ENCODE data around the gene CUL3.

CUL3 gene

DNA sequence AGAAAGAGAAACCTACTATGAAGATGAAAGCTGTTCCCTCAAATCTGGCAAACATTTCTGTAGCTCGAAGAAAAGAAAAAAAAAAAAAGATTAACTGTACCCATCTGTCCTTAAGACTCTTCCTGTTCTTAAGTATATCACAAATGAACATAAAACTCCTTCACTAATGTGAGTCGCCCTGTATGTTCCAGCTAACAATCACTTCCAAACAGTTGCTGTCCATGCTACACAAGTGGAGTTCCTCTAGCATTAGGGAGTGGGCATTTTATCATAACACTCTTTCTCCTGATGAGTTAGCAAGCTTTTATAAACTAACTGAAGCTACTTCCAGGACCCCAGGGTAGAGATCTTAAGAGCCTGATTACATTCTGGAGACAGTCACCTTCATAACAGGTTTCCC, 5.8 kb downstream of the CUL3 start:
- DNase-seq: no peak

DNA sequence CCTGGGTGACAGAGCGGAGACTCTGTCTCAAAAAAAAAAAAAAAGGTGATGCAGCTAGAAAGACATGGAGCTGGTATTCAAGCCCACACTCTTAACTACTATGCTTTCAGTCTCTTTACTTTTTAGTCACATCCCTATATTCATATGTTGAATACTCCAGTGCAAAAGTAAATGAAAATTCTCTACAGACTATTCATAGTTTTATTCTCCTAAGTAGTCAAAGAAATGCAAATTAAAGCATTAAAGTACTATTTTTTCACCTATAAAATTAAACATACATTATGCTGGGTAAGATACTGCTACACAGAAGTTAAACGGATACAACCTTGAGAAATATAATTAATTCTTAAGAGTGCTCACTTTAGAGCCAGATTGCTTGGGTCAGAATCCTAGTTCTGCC, 7.6 kb downstream of the CUL3 start:
- DNase-seq: no peak

DNA sequence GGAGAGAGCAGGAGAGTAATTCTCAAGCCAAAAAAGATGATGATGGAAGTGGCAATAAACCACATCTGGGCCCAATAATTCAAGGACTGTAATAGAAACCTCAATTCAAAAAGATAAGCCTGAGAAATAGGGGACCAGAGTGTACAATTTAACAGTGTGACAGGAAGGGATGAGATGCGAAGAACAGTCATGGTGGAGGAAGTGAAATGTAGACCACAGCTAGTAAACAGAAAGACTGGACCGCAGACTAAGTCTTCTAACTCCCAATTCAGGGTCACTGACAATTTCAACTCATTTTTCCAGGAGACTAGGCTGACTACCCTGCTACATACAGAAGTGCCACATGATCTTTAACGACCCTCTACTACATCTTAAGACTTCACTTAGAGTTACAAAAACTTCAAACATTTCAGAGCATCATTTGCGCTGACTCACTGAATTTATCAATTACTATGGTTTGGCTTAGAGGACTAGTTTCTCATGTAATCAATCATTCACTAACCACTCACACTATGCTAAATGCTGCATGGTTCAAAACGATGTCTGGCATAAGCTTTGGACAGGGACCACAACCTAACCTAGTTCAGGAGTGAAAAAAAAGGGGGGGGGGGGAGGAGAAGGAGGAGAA, 9.0 kb downstream of the CUL3 start:
- DNase-seq: no peak

DNA sequence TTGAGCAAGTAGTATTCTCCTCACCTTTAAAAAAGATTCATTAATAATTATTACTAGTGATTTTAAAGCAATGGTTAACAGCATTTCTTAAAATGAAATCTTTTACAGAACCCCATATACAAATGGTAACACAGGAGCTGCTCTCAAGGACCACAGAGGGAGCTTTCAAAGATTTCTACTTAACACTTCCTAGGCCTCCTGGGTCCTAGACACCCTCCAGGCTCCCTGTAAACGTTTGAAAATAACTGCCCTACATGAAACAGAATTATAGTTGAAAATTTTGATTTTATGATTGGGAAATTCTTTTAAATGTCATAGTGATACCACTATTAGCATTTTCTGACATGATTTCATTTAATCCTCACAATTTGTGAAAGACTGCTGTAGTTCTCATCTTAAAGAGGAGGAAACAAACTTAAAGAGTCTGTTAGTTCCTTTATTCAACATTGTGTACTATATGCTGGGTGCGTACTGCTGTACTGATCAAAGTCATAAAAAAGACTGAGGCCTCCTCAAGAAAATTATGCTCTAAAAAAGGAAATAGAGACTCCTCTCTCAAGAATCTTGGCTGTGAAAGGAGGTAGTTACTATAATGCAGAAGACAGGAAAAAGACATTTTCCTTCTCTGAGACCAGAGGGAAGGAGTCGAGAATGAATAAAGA, 10.6 kb downstream of the CUL3 start:
- DNase-seq: no peak

DNA sequence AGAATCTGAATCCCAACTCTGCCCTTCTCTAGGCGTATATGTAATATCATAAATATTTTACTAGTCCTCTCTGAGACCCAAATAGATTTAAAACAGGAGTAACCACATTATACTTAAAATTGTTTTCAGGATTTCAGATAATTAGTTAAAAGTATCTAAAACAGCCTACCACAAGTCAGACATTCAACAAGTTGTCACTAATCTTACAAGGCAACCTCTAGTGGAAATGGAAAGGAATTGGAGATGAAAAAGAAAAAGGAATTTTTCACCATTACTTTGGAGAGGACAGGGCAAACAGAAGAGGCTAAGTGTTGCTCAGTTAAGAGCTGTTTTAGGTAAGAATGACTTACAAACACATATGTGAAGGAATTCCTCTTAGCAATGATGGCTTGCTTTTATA, 11.4 kb downstream of the CUL3 start:
- DNase-seq: no peak

DNA sequence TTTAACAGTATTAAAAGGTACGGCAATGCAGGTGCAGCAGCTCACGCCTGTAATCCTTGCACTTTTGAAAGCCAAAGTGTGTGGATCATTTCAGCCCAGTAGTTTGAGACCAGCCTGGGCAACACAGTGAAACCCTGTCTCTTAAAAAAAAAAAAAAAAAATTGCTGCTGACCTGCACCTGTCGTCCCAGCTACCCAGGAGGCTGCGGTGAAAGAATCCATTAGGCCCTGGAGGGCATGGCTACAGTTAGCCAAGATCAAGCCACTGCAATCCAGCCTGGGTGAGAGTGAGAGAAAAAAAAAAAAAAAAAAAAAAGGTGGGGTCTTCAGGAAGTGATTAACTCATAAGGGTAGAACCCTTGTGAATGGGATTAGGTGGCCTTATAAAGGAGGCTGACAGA, 12.8 kb downstream of the CUL3 start:
- DNase-seq: no peak

DNA sequence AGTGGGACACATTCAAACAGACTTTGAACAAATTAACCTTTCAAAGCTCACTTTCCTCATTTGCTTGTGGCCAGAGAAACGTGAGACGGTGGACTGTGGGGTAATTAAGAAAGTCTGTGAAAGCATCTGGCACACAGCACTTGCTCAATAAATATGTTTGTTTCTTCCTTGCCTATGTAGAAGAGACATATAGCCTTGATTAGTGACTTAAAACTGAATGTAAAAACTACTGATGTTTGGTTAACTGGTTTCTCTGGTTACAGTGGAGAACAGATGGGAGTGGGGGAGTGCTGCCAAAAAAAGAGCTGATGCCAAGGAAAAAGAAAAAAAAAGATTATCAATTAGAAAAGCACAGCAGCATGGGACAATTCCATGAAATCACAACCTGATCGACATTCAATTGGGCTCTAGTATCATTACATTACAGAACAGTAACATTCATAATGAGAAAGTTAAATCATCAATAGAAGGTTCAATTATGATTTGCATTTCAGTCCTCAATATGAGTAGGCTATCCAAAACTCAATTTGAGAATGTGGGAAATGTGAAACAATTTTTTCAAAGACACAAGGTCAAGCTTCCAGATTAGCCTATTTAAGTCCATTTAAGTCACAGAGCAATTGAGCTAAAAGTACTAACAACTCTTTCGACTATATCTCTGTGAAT, 14.7 kb downstream of the CUL3 start:
- no peak for DNase-seq

DNA sequence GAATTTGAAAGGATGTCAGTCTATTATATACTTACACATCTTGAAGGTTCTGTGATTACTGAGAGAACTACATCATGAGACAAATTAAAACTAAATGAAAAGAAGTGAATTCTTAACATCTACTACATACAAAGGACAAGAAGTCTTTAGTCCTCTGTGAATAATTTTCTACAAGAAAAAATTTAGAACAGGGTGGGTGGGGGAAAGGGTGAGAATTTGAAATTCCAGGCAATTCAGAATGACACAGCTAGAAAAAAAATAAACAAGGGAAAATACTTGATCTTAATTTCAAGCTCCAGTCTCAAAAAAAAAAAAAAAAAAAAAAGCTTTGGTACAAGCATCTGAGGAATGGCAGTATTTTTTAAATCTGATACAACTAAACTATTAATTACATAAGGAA, 15.5 kb downstream of the CUL3 start:
- DNase-seq: no peak

DNA sequence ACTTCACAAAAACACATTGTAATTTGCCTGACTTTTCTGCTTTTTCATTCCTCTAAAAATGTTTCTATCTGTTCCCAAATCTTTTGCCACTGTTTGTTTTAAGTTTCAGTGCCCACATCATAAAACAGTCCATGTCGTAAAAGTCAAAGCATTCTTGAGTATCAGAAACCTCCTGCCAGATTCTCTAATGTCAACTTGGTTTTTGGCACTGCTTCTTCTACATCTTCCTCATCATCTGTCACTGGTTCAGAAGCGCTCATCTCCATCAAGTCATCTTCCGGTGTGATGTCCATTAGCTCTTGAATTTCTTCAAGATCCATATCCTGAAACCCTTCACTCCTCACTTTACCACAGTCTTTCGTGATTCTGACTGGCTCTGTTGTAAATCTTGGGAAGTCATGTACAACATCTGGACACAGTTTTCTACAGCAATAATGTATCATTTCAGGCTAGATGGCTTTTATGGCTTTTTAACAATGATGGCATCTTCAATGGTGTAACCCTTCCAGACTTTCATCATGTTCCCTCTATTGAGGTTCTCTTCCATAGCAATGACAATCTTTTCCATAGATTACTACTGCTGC, 19.6 kb downstream of the CUL3 start:
- DNase-seq: no peak

DNA sequence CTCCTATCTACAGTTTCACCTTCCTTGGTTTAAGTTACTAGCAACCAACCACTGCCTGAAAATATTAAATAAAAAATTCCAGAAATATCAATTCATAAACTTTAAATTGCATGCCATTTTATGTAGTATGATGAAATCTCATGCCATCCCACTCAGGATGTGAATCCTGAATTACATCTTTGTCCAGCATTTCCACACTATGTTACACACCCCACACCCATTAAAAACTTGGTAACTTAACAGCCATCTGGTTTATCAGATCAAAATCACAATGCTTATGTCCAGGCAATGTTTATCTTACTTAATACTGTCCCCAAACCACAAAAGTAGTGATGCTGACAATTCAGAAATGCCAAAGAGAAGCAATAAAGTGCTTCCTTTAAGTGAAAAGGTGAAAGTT, 21.6 kb downstream of the CUL3 start:
- no peak for DNase-seq

DNA sequence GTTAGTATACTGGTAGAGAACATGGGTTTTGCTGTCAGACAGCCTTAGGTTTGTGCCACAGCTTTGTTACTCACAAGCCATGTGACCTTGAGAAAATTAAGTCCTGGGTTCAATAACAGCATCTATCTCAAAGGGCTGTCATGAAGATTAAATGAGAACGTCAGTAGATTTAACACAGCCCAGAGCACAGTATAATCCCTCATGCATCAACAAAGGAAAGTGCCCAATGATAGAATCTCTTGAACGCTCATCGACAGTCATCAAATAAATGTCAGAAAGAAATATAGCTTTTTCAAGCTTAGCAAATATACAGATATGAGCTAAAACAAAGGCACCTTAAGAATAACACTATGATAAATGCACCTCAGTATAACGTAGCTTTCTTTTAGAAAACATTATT, 22.3 kb downstream of the CUL3 start:
- no peak for DNase-seq

DNA sequence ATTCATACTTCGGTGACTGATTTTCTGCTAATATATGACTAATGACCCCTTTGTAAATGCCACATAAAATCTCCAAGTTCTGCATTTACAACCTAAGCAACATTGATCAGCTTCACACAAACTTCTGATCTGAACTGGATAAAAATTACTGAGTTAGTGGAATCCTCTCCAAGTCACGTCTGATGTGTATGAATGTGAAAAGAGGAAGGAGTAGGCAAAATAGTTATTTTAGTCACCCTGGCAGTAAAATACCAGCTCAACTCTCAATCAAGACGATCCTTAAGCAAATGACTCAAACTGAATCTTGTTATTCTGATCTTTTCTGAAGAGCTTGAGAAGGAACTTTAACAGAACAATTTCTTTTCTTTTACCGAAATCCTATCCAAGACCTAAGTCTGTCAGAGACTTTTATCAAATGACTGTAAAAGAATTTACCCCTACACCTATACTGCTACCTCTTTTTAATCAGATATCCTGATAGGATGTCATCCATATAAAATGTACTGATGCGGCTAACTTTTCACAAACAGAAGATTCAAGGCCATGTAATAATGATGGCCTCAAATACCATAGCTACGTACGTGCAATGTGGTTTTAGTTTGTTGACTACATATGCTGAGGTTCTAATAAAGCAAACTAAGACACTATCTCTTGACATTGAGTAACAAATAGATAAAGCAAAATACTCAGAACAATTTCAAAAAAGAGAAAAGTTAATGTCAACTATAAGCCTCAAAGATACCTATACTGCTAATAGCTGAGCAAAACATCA, 23.7 kb downstream of the CUL3 start:
- no peak for DNase-seq

DNA sequence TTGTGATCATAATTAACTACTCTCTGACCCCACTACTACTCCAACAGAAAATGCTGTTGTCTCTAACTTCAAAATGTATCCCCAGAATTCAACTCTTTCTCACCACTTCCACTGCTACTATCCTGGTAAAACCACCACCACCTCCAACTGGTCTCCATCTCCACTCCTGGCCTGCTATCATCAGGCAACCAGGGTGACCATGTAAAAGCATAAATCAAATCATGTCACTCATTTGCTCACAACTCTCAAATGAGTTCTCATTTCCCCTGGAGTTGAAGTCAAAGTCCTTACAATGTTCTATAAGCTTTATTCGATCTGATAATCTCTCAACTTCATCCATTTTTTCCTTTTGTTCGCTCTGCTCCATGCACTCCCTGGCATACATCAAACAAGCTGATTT, 24.6 kb downstream of the CUL3 start:
- DNase-seq: no peak

DNA sequence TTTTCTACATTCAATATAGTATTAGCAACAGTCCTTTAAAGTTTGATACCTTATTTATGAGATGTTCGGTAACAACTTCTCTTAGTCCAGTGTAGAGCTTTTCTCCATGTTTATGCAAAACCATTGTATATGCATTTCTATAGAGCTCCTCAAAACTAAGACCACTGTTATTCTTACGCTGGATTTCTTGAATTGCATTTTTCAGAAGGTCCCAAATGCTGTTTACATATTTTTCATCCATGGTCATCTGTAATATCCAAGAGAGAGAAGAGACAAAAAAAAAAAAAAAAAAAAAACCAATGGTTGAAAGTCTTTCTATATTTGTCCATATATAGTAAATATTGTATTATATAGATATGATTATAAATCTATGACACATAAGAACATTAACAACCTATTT, 27.6 kb downstream of the CUL3 start:
- DNase-seq: no peak

DNA sequence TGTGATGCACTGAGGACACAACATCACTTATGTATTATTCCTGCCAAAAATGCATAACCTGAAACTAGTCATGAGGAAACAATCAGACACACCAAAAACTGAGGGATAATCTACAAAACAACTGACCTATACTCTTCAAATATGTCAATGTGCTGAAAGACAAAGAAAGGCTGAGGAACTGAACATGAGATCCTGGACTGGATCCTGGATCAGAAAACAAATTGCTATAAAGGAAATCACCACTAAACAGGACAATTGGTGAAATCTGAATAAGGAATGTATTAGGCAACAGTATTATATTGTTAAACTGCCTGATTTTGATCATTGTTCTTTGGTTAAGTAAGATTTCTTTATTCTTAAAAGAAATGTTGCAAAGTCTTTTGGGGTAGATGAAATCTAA, 28.8 kb downstream of the CUL3 start:
- DNase-seq: no peak

DNA sequence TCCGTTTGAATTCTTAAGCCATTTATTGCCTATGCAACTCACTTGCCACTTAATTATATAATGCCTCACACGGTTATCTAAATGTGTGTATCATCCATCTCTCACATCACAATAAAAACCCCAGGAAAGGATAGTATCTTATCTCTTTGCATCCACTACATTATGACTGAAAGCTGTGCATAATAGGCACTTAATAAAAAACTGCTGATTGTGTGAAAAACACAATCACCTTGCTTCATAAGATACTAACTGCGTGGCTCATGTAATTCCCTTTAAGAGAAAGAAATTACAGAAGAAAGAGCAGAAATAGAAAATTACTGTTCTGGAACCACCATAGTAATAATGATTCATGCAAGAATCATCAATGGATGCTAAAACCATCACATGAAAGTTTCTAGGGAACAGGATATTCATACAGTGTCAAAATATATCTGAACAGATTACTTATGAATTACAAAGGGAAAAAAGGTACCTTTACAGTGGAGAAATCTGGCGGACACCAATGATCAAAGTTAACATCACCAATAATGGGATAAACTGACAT, 29.3 kb downstream of the CUL3 start:
- DNase-seq: no peak

DNA sequence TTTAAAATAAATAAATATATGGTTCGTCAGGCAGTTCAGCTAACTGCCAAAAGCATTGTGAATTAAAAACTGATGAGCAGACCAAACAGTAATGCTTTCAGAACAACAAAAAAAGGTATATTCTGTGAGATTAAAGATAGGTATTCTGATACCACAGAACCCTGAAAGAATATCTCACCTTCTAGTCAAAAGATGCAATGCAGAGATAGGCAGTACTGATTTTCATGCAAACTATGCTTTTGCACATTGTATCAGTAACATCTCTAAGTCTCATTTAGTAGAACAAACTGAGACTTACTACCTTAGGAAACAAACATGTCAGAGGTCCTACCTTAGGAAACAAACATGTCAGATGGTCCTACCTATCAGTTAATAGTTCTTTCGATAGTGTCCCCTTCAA, 32.4 kb downstream of the CUL3 start:
- DNase-seq: no peak

DNA sequence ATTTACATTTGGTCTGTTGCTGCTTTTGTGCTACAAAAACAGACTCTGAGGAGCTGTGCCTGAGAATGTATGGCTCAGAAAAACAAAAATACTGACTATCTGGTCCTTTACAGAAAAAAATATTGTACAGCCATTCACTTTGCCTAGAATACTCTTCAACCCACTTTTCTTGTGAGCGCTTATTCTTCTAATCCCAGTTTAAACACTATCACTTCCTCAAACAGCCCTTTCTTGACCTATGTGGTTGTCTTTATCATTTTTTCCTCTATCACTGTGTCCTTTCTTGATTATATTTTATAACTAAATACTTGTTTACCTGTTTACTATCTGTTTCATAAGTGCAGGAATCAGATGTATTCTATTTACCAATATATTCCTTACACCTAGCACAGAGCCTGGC, 33.5 kb downstream of the CUL3 start:
- DNase-seq: no peak

DNA sequence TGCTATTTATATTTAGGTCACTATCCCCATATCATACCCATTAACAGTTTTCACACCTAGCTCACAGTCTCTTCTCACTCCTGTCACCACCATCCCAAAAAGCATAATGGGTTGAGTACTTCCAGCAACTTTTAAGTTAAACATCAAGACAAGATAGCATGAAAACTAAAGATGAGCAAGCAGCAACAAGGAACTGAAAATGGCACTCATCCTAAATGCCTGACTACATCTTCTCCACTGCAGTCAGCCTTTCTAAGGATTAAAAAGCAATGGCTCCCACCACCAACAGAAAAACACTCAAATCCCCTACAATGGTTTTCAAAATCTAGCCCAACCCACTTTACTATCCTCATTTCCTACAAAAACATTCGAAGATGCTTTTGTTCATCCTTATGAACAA, 38.2 kb downstream of the CUL3 start:
- DNase-seq: no peak

DNA sequence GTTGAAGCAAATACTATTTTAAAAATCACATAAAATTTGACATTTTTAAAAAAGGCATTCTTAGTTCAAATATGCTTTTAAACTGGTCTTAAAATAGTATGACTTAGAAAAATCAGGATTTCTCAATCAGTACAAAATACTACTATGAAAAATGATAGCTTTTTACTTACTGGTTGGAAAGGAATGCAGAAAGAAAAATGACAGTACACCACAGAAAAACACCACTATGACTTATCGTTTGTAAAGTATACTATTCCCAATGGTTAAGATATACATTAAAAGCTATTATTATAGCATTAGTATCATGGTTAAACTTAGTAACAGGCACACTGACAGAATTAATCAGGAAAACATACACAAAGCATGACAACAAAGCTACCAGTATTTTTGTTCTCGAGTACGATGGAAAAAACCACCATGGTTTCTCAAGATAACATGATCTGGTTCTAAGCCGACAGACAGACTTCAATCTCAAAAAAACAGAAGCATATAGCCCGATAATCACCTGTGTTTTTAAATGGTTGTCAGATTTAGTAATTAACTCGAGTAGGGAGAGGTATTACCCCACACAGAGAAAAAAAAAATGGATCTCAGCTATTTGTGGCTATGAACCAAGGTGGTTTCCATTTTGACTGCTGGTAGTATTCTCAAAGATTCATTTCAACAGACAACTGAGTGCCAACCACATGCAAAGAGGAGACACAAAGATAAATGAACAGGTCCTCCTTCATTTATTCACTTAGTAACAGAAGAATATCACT, 39.1 kb downstream of the CUL3 start:
- no peak for DNase-seq

DNA sequence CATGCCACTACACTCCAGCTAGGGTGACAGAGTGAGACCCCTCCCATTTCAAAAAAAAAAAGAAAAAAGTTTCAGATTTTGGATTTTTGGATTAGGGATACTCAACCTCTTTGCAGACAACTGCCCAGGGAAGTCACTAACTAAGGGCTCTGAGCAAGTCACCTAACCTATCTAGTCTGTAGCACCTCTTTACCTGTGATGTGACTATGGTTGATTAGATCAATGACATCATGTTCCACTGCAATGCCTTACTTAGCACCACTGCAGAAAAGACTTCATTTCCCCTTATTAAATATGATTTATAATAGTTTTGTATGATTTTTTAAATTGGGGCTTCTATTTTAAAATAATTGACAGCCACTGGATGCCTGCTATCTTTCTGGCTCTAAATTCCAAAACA, 41.2 kb downstream of the CUL3 start:
- DNase-seq: no peak

DNA sequence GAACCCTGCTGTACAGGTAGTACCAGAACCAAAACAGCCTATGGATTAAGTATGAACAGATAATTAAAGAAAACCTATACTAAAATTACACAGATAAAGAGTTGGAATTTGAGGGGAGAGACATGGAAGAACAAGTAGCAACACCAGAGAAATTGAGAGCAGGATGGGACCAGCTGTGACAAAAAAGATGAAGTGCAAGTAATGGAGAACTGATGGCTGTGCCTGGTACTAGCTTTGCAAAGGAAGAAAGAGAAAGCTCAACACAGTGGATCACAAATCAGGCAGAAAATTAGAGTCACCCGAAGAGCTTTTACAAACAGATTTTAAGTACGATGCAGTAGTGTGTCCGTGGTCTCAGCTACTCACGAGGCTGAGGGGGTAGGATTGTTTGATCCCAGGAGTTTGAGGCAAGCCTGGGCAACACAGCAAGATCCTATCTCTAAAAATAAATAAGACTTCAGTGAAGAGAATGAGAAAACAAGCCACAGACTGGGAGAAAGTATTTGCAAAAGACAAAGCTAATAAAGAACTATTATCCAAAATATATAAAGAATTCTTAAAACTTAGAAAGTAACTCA, 46.5 kb downstream of the CUL3 start:
- DNase-seq: no peak

Data from SHP77 treated with DMSO at 0.1 percent for 48 hours (cell line).